Right ventricle myocardium inferior (tissue), 1 donor: ENCODE results near the gene MYCBP. TPM values are rescaled to one million over a fixed set of nuclear protein-coding genes. Genes with fewer than 3 reads are reported as not detected.

Experiments used
- ATAC-seq: fragments of 200-7000 bp; cut with Tn5 transposase; one replicate; pipeline ENCODE4 v1.9.1; 2020; ENCODE audit warnings: mild to moderate bottlenecking, moderate library complexity
- DNase-seq: peaks from one replicate; pipeline ENCODE4 v3.0.0; 2021; ENCODE audit errors: missing footprints
- intact Hi-C: fragments of 100-400 bp; cut with DNase I; formaldehyde crosslinking; loops from one replicate; pipeline ENCODE4 v1.11.0; 2022
- total RNA-seq: library from RNA; stranded (reverse); fragmentation: NEBNext Ultra II Directional; extraction: Animal tissue kit (Norgen Biotek cat#: 25700); gene quantifications from one replicate; pipeline ENCODE4 v1.2.1, GENCODE V29; 2021
- donor health status: DM: no; HTN: yes; CAD: no; lungs with severe emphysema.

The MYCBP gene
- total RNA-seq, 1 donor from 2014 or later, result 16.8 TPM

GRCh38 chr1:38833146-38833545 lies 40.0 kb downstream of the MYCBP start:
- ATAC-seq (no peak), DNase-seq (no peak)
- intact Hi-C loops, result loop anchor here (5.0 kb wide), 1 partner anchor 791 kb away; no protein-coding TSS in a partner anchor

GRCh38 chr1:38832370-38832734 lies 40.8 kb downstream of the MYCBP start:
- DNase-seq (no peak), ATAC-seq (no peak)
- intact Hi-C loops, result loop anchor here (5.0 kb wide), 1 partner anchor 790 kb away; no protein-coding TSS in a partner anchor

DNA sequence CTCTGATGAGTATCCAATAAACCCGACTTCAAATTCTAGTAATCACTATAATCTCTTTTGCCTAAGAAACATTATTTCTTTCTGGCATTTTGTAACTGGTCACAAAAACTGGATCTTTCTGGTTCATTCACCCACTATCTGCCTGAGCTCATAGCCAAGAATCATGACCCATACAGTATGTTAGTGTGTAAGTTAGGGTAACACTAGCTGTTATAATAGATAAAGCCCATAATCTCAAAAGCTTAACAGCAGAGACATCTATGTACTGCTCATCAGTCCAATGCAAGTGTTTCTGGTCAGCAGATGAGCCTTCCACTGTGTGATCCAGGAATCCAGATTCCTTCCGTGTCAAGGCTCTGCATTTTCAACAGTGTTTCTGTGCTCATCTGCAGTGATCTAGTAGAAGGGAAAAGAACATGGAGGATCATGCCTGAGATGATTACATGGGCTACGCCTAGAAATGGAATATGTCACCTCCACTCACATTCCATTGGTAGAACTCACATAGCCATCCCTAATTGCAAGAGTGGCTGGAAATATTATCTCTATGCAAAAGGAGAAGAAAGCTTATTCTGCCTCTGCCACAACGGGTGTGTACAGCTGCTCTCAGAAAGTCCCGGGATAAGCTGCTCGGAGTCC lies 41.3 kb downstream of the MYCBP start:
- ATAC-seq (no peak), DNase-seq (no peak)
- intact Hi-C loops, result loop anchor here (5.0 kb wide), 1 partner anchor 790 kb away; no protein-coding TSS in a partner anchor

DNA sequence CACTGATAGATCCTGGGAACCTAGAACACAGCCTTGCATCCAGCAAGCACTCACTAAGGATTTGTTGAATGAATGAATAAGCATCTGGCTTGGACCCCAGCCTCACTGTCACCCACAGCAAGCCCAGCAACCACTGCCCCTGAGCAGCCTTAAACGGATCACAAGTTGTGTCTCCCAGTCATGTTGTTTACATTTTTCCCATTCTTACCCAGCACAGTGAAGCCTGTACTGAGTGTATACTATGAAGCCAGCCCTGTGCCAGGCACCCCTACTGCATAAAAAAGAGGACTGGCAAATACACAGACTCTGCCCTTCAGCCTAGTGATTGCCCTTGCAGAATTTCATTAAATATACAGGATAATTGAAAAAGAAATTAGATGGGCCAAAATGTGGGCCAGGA lies 43.8 kb downstream of the MYCBP start:
- no peak for DNase-seq
- no peak for ATAC-seq

GRCh38 chr1:38827318-38827717 lies 45.8 kb downstream of the MYCBP start:
- no peak for ATAC-seq
- intact Hi-C loops, result no loop called here
- no peak for DNase-seq

More for the DNA sequence above, 43.8 kb downstream of the MYCBP start:
- intact Hi-C loops, result no loop called here

DNA sequence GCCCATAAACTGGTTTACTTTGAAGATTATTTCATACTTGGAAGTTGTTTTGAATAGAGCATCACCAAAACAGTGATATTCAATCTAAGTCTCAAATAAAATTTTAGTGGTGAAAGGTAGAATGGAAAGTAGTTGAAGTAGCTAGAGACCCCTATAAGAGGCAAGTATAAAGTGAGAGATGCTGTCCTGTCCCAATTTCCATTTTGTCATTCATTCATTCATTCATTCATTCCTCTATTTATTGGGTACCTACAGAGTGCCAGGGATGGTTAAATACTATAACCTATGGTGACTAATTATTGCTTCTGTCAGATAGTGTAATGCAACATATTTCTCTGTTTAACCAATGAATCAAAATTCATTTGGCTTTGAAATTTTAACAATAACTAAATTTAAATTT lies 46.3 kb downstream of the MYCBP start:
- DNase-seq (no peak), ATAC-seq (no peak)
- intact Hi-C loops, result no loop called here

DNA sequence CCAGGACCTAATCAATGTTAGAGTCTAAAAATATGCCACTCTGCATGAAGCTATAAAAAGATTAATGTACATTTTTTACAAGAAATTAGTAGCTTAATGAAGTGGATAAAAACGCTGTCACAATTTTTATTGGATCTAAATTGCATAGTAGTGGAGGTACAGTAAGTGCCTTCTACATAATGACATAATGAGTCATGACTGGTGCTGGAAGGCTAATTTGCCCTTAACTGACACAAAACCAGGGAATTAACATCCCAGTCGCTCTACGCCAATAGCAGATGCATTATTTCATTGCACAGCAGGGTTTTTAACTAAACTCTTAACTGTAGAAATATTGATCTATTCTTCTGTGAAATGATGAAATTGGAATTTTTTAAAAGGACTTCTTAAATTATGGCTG lies 46.9 kb downstream of the MYCBP start:
- intact Hi-C loops, result no loop called here
- ATAC-seq (no peak), DNase-seq (no peak)

DNA sequence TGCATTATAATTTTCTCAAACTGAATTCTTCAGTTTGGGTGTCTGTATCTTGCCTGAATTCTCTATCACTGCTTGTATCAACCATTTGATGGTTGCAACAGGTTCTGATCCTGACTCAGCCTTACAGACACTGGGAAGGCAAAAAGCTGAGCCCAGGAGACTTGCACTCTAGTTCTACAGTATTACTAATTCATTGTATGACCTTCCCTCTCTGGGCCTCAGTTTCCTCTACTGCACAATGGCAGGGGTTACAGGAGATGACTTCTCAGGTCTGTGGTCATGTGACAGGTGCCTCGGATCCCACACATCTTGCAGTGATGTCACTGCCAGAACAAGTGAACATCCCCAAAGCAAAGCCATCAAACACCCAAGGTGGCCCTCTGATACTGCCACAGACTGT lies 52.3 kb downstream of the MYCBP start:
- intact Hi-C loops, result no loop called here
- no peak for ATAC-seq
- no peak for DNase-seq

- no peak for DNase-seq
- ATAC-seq, result no peak
- intact Hi-C loops, result no loop called here
Measured at GRCh38 chr1:38819516-38819915, 53.6 kb downstream of the MYCBP start.

DNA sequence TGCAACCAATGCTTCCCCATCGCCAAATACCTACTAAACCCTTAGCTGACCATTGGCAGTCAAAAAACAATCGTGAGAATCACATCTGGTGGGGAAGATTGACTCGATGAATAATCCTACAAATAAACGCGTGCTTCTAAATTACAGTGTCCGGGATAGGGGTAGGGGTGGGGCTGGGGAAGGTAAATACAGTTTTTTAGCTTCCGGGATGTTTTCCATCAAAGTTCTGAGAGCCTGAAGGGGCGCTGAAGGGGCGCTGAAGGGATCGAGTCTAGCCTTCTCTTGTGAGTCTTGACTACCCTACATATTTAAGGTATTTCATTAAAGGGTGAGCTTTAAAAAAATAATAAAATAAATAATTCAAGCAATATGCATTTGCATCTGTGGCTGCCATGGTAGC lies 54.1 kb downstream of the MYCBP start:
- intact Hi-C loops, result no loop called here
- ATAC-seq, result no peak
- DNase-seq, result no peak

DNA sequence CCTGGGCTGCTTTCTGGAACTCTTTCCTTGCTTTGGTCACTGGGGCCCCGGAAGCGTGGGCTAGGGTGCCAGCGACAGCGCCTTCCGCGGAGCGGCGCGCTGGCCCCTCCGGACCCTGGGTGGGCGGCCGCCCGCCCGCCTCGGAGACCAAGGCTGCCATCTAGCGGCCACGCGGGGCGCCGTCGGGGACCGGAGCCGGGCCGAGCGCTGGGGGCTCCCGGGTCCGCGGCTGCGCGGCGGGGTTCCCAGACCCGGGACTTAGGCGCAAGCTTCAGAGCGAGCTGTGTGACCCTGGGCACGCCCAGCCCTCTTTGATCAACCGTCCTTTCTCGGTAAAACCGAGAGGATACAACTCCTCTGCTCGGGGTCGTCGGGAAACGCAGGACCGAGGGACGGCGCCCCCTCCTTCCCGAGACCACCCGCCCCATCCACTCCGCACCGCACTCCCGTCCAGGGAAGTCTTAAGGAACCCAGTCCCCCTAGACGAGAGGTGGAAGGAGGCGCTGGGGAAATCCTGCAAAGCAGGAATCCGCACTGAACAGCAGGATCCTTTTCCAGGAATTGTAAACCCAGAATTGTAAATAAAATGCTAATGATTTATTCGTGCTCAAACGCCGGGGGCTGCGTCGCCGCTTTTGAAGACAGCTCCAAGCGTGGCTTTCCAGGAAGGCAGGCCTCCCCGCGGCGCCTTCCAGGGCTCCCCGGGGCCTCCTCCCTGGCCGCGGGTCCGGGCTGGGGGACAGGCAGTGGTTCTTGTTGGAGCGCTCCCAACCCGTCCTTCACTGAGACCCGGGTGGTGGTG lies 54.8 kb downstream of the MYCBP start:
- intact Hi-C loops, result no loop called here
- ATAC-seq (peak; percentile 46), DNase-seq (no peak)

DNA sequence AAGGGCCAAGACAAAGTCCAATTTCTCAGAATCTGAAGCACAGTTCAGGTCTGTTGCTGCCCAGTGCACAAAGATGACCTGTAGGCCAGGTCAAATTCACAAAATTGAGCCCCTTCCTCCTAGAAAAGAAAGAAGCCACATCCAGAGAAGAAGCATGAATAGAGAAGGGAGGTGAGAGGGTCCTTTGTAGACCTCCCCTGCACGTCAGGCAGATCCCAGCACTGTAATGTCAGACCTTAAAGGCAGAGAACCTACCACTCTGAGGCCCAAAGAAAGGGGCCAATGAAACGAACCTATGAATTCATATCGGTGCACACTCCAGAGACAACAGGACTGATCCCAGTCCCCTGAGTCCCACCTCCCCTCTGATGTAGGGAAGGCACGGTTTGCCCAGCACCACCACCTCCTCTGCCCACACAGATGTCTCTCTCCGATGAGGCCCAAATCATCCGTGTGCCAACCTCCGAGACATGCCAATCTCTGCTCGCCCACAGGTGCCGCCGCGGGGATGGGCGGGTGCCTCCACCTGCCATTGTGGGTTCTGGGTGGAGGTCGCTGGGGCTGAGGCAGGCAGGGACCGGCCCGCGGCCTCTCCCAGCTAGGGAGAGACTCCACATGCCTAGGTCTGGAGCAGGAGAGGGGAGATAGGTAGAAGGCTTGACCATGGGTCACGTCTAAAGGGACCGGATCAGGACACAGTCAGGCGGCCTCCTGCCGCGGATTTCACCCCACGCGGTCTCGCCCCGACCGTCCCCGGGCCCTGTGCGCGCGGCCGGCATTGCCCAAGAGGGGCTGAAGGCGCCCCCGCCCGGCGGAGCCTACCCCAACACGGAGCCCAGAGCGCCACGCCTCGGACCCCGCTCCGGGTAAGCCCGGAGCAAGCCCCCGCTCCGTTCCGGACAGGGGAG lies 55.6 kb downstream of the MYCBP start:
- peak; percentile 20 for ATAC-seq
- intact Hi-C loops, result no loop called here
- DNase-seq, result no peak

DNA sequence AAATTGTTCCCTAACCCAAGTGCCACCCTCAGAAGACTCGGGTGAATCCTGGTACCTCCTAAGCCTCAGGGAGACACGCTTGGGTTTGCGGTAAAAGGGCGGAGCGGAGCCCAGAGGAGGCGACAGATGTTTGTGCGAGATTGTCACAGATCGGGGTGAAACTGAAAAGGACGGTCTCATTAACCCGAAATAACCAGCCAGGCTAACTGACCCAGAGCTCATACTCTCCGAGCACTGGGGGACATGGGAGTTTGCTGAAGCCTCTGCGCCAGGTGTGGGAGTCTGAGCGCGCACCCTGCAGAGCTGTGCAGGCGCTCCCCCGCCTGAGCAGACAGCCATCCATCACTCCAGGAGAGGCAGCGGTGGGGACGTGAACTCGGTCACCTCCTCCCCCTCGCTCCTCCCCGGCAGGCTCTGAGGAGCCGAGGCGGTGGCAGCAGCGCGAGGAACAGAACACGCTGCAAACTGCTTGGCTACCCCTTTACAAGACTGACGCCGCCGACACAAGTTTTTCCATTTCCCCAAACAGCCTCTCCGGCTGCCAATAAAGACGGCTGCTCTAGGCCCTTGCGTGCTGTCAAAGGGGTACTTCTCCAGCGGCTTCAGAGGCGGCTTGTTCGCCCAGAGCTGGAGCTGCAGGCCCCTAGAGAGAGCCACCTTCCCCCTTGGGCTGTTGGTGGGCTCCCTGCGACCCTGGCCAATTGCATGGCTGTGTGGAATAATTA lies 57.1 kb downstream of the MYCBP start:
- no peak for ATAC-seq
- intact Hi-C loops, result no loop called here

DNA sequence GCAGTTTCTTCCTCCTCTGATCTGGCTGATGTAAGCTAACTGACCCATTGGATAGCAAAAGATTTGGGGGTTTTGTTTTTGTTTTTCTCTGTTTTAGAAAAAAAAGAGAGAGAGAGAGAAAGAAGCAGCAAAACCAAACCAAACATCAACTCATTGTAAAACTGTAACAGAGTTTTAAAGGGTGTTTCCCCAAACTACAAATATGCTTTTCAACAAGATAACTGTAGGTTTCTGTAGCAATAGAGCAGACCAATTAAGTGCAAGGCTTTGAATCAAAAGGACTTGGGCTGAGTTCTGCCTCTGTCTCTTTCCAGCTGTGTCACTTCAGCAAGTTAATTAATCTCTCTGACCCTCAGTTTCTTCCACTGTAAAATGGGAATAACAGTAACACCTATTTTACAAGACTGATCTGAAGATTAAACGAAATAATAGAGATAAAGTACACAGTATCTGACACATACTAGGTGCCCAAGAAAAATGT lies 58.1 kb downstream of the MYCBP start:
- ATAC-seq, result no peak
- intact Hi-C loops, result no loop called here
- no peak for DNase-seq

More for the DNA sequence above, 57.1 kb downstream of the MYCBP start:
- DNase-seq, result no peak

GRCh38 chr1:38814444-38814983 lies 58.6 kb downstream of the MYCBP start:
- intact Hi-C loops, result no loop called here

DNA sequence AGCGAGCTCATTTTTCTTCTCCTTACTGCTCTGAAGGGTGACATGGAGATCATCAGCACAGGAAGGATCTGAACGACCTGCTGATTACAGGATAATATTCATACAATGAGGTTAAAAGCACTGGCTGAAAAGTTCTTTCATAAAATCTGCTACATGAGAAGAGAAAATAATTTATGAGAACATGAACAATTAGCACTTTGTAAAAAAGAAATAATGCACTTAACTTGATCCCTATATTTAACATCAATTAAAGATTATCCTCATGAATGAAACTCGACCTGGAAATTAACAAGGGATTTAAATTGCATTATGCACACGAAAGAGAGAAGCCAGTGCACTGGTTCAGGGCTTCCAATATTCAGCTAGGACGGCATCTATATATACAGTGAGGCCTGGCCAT lies 60.2 kb downstream of the MYCBP start:
- intact Hi-C loops, result no loop called here
- no peak for DNase-seq
- ATAC-seq, result no peak

More at GRCh38 chr1:38814444-38814983, 58.6 kb downstream of the MYCBP start:
- no peak for ATAC-seq
- no peak for DNase-seq
